Panc1 (cell line): ENCODE results near the gene MAGEB6B.

Source experiments
- CTCF ChIP-seq: fragments of 450-650 bp; IDR thresholded peaks from 2 replicates; pipeline ENCODE4 v1.5.1; 2017; ENCODE audit warnings: mild to moderate bottlenecking
- POLR2AphosphoS5 ChIP-seq: IDR thresholded peaks from 2 replicates; pipeline ENCODE4 v1.6.1; 2012; ENCODE audit warnings: mild to moderate bottlenecking, low read depth, low read length, moderate library complexity
- REST ChIP-seq, 2 experiments: IDR thresholded peaks; 2 replicates each; pipeline ENCODE4 v1.6.1; 2011 to 2012; ENCODE audit warnings: low read depth in 2 of 2, control low read depth in 1 of 2, low read length in 1 of 2, mild to moderate bottlenecking in 1 of 2, moderate library complexity in 1 of 2; ENCODE audit not compliant: insufficient read depth in 1 of 2
- SIN3A ChIP-seq: IDR thresholded peaks from 2 replicates; pipeline ENCODE4 v1.6.1; 2012; ENCODE audit warnings: low read depth, mild to moderate bottlenecking, low read length, moderate library complexity, borderline replicate concordance; ENCODE audit not compliant: insufficient read depth

GRCh38 chrX:26160301-26160700 is at the start of gene MAGEB6B:
- TF ChIP-seq CTCF (no peak), REST (IDR thresholded peaks at IDR 0.05; ENCODE audit: insufficient read depth in 1 of 2, low read depth in 2 of 2, low read length in 1 of 2) (no peak), POLR2AphosphoS5 (no peak), SIN3A (no peak)
